Measurements from ENCODE around the gene ADAMTS12.

GRCh38 chr5:33769968-33770367, 121.8 kb downstream of the ADAMTS12 start:
- no peak for TF ChIP-seq TAF1 (IDR thresholded peaks at IDR 0.05; ENCODE audit: borderline replicate concordance, insufficient read depth, low read length)
- no peak for TF ChIP-seq POLR2AphosphoS5 (IDR thresholded peaks at IDR 0.05; ENCODE audit: low read depth, low read length)

Measured in PFSK-1 (cell line).